T47D (cell line): ENCODE measurements around the gene GMDS.

Experiments used
- DNase-seq, 2 experiments: peaks; one replicate each; pipeline versions ENCODE4 v3.0.0 to v3.0.0-alpha.2; 2011 to 2012; ENCODE audit warnings: low read depth in 1 of 2, low spot score in 1 of 2
- JUND ChIP-seq: IDR thresholded peaks from 2 replicates; pipeline ENCODE4 v1.6.1; 2012; ENCODE audit warnings: low read depth
- in situ Hi-C: cut with HindIII; loops from 2 replicates; pipeline ENCODE4 v1.10.0; 2016; ENCODE audit warnings: low sequenced_read_pairs, low pct_unique_long_range_greater_than_20kb

The GMDS gene

DNA sequence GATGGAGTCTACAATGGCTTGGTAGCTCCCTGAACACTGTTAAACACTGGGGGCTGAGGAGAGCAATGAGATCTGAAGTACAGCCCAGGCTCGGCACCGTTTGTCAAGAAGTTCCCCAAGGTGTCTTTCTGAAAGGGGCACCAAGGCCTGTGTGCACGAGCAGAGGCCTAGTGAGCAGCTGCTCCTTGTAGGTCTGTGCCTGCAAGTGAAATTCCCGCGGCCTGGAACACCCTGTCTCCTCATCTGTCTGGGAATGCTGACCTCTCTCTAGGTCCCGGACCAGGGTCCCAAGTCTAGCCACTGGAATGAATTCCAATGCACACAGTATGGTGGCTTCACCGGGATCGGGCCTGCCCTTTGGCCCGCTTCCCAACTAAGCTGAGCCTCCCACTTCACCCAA is 500.9 kb downstream of the GMDS start:
- in situ Hi-C loops = no loop called here
- TF ChIP-seq JUND = no peak

DNA sequence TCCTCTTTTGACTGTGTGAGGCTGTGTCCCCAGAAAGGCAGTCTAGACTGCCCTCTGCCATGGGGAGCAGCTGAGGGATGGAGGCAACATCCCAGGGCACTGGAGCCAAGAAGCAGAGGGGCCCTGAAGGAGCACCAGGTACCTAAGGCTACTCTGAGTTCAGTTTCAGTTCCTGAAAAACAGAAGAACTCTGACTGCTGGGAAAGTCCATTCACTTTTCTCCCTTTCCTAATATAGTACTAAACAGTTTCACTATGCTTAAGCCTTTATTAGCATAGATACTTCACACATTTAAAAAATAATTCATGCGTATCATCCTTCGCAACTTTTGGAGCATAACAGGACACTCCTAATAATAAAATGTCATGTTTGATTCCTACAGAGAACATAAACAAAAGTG is 505.7 kb downstream of the GMDS start:
- TF ChIP-seq JUND = no peak
- in situ Hi-C loops = no loop called here
- DNase-seq = no peak

More for the DNA sequence above, 500.9 kb downstream of the GMDS start:
- DNase-seq = no peak

DNA sequence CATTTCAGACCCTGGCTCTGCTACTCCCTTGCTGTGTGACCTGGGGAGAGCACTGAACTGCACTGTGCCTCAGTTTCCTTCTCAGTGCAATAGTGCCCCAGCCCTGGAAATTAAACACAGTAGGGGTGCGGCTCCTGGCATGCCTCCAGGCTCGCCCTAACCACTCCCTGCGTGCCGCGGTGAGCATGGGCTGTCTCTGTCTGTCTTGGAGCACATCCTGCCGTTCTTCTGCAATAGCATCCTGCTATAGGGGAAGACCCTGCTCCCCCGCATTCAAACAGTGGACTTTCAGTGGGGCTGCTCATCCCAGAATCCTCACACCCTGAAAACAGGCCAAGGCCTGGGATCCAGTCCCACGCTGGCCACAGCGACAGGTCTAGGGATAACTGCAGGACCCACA is 506.2 kb downstream of the GMDS start:
- TF ChIP-seq JUND = no peak
- in situ Hi-C loops = no loop called here
- DNase-seq = no peak

DNA sequence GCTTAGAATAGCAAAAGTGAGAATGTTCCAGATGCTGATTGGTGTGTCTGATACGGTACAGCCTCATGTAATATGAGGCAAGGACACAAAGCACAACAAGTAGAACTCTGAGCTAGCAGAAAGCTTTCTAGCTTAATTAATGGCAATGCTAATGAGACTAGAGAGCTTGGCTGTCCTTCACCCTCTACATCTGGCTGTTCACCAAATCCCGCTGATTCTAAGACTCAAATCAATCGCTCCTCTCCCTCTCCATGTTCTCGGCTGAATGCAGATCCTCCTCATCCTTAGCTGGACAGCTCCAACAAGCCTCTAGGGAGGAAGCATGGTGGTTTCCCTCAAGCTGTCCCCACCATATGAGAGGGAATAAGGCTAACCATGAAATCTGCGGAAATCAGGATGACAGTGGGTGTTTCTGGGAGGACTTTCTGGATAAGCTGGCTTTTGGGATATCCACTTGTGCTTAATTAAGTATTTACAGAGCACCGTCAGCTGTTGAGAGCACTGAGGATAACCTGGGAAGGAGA is 506.8 kb downstream of the GMDS start:
- DNase-seq = no peak
- in situ Hi-C loops = no loop called here
- TF ChIP-seq JUND = no peak

DNA sequence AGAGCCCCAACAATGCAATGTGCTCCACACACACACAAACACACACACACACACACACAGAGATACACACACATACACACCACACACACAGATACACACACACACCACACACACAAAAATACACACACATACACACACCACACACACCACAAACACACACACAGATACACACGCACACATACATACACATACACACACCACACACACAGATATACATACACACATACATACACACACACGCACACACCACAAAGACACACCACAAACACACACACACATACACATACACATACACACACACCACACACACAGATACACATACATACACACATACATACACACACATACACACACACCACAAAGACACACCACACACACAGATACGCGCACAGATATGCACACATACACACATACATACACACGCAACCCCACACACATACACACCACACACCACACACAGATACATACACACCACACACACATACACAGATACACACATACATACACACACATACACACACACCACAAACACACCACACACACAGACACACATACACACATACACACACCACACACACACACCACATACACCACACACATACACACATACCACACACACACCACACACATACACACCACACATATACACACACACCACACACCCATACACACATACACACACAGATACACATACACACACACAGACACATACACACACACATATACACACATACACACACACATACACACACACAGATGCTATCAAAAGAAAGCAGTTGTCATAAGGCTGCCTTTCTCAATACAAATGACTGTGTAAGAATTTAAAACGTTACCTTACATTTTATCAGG is 507.7 kb downstream of the GMDS start:
- TF ChIP-seq JUND = no peak
- in situ Hi-C loops = no loop called here
- no peak for DNase-seq

DNA sequence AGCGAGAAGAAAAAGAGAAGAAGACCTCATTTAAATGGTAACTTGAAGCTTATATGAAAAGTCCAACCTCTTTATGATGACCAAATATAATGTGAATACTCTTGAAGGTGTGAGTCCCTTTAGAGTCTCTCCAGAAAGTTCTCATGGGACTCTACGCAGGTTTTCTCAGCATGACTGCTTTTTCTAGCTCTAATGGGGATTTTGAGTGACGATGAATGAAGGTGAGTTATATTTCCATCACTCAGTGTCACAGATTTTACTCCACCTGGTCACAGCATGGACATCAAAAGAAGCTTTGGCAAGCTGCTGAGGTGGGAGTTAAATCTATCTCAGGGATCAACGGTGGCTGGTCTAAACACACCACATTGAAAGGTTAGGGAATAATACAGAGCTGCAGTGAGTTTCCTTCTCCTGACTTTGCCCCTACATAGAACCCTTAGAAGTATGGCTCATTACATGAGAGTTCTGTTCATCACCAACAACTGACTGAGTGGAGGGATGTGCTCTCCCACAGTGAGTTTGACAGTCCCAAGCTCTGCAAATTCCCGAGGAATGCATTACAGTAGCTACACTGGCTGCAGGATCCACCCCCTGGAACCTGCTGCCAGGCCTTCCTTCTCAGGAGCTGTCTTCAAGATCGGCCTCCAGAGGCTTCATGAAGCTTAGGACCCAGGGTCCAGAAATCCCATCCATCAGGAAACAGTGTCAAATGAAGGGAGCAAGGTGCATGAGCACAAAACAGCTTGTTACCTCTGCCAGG is 508.9 kb downstream of the GMDS start:
- in situ Hi-C loops = no loop called here
- no peak for TF ChIP-seq JUND
- DNase-seq = no peak

DNA sequence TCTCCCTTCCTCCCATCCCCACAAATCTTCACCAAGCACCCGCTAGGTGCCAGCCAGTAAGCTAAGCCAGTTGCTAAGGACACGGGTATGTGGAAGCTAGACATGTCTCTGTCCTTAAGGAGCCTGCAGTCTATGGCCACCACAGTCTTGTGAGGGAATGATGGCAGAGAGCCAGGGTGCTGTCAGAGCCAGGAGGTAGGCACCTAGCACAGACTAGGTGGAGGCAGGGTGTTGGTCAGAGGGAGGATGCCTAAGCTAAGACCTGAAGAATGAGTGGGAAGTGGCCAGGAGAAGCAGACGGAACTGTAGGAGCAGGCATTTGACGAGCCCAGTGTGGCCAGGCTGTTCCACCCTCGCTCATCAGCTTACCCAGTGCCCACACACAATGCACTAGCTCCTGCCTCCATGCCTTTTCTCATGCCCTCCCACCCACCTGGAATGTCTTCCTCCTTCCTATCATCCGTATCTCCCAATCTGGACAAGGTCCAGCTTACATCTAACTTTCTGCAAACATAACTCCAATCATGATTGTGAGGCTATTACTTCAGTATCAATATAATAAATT is 510.1 kb downstream of the GMDS start:
- DNase-seq = no peak
- TF ChIP-seq JUND = no peak
- in situ Hi-C loops = no loop called here

DNA sequence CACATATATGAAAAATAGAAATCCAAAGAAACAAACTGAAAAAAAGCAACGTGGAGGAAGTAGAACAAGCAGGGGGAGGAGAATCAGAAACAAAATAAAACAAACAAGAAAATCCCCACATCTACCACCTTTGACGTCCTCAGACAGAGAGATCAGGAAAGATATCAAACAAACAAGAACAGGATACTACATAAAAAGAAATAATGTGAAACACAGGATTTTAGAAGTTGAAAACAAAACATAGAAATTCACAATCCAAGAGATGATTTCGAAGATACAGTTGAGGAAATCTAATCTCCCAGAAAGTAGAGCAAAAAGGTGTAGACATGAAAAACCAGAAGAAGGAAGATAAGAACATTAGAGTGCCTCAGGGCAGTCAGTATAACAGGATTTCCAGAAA is 514.5 kb downstream of the GMDS start:
- no peak for DNase-seq
- in situ Hi-C loops = no loop called here
- no peak for TF ChIP-seq JUND

DNA sequence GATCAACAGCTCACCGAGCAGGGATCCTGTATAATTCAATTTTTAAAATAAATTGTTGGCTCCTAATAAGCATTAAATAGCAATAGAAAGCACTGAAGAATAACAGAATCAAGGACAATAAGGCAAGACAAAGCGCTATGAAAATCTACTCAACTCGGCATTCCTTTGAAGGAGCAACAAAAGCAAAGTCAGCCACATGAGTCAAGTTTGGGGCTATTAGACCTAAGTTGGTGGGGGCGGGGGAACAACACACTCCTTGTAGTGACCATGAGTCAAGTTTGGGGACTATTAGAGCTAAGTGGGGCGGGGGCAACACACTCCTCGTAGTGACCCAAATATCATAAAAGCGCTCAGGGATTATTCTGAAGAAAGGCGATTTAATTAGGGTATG is 515.7 kb downstream of the GMDS start:
- TF ChIP-seq JUND = no peak
- in situ Hi-C loops = no loop called here
- DNase-seq = no peak

DNA sequence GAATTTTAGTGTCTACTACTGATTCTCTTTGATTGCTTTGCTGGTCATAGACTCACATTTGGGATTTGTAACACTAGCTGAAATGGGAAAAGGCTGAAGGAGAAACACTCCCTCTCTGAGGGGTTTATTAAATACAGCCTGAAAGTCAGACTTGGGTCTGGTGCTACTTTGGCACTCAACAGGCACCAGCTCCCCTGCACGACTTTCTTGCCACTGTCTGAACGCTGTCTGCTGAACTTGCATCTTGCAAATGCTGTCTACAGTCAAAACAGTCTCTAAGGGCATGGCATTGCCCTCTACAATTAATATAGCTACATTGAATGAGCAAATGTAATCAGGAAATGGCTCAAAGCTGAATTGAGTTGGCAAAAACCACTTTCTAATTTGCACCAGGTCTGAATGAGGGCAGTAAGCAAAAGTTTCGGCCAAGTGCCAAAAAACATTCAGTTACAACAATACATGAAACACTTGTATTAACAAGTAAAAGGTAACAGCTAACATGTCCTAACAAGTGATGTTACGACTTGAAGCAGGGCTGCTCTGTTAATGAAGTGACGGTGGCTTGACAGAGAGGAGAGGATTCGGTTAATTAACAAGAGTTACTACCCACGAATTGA is 516.2 kb downstream of the GMDS start:
- TF ChIP-seq JUND = no peak
- in situ Hi-C loops = no loop called here
- no peak for DNase-seq

DNA sequence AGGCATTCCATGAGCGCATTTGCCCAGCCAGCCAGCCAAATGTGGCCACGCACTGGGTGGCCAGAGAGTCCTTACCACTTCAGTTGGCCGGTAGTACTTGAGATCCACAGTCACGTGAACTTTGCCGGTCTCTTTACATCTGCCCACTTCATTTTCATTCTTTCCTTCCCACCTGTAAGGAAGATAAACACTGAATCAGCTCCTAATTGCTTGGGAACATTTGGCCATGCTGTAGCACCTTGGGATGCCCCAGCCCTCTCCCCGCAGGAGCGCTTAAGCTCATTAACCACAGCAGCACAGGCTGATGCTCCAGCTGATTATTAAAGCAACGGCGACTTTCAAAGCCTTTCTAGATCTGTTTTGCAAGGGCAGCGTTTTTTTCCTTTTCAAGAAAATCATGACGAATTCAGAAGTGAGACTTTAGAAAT is 519.0 kb downstream of the GMDS start:
- no peak for TF ChIP-seq JUND
- DNase-seq = no peak
- in situ Hi-C loops = no loop called here

DNA sequence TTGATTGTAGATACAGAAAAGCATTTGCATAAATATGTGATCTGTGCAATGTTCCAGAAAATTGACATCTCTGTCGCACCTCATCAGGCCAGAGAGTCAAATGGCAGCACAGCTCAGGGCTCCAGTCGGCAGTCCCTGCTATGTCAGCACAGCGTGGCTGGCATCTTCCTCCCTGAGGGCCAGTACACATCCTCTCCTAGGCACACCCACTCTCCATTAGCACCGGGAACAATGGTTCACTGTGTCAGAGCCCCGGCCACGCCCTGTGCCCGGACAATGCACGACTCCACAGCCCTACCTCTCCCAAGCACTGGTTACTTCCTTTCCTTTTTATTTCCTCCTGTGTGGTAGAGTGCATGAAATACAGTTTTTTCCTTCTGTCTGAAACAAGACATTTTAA is 520.8 kb downstream of the GMDS start:
- no peak for DNase-seq
- in situ Hi-C loops = no loop called here
- no peak for TF ChIP-seq JUND
